GM18861 (cell line): Measurements from ENCODE around the gene C1QTNF1.
"Not testable (repeated sequence)": the region's sequence is repeated elsewhere in the genome, so short reads cannot be mapped to it uniquely, and the experiment has no call there.

Experiments used
- ATAC-seq: cut with Tn5 transposase; IDR thresholded peaks from one replicate; pipeline ENCODE4 v1.9.1; 2021; ENCODE audit not compliant: unreplicated experiment

The C1QTNF1 gene

DNA sequence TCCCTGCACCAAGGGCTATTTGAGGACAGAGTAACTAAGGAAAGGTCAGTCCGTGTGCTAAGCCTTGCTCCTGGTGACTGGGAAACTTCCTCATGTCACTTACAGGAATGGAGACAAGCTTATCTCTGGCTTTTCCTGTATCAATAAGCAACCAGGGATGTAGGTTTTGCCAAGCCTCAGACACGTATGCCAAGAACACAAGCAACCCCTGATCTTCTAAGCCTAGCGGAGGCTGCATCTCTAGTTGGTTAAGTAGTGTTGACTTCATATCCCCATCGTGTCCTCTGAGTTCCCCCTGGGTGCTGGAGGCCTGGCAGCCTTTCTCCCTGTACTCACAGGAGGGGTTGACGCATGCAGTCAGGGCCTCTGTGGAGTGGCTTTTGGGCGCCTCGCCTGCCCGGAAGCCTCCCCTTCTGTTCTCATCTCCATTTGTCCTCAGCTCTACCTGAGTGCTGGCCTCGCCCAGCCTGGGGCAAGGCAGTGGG, 1.4 kb upstream of the C1QTNF1 start:
- no peak for ATAC-seq

DNA sequence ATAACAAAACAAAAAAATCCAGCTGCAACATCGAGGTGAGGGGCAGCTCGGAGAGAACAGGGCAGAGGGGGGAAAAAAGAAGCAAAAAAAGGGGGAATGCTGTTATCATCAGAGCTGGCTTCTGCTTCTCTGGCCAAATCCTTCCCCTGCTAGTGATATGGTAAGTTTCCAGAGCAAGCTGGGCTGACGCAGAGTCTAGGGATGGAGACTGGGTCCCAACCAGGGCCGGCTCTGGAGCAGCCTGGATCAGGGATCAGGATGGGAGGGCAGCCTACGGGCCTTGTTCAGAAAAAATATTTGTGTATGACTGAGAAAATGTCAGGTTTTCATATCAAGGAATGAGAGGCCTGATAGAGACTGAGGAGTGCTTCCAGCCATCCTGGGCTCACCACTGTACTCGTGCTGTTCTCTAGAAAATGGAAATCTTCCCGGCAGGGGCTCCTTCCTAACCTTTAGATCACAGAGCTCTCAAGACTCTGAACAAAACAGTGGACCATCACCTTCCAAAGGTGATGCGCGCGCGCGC, 726 bp upstream of the C1QTNF1 start:
- ATAC-seq: no peak

DNA sequence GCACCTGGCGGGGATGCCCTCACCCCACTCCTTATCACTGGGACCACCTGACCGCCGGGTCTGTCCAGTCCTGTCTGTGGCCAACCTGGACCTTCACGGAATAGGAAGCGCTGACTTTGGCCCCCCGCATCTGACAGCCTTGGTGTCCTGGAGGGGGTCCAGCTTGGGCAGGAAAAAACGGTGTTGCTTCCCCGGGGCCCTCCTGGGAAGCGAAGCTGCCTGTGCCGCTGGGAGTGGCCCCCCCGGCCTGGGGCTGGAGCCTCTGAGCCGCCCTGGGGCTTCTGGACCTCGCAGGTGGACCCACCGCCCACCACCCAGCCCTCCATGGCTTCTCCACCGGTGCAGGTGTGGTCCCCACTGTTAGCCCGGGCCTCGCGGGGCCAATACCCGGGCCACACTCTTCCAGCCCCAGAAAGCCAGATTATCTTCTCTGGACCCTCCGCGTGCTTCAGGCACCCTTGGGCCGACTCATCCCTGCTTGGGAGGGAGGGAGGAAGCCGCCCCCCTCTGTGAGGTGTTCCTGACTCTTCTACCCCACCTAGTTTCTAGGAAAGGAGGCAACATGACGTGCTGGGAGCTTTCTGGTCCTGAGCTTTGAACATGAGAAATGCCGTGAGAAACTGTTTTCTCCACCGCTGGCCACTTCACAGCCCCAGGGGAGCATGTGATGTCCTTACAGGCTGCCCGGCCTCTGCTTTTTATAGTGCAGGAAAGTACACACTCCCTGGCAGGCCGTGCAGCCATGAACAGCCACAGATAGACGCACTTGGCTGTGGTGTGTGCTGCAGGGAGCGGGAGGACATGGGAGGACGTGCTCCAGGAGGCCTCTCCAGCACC, 1.1 kb downstream of the C1QTNF1 start:
- no peak for ATAC-seq

DNA sequence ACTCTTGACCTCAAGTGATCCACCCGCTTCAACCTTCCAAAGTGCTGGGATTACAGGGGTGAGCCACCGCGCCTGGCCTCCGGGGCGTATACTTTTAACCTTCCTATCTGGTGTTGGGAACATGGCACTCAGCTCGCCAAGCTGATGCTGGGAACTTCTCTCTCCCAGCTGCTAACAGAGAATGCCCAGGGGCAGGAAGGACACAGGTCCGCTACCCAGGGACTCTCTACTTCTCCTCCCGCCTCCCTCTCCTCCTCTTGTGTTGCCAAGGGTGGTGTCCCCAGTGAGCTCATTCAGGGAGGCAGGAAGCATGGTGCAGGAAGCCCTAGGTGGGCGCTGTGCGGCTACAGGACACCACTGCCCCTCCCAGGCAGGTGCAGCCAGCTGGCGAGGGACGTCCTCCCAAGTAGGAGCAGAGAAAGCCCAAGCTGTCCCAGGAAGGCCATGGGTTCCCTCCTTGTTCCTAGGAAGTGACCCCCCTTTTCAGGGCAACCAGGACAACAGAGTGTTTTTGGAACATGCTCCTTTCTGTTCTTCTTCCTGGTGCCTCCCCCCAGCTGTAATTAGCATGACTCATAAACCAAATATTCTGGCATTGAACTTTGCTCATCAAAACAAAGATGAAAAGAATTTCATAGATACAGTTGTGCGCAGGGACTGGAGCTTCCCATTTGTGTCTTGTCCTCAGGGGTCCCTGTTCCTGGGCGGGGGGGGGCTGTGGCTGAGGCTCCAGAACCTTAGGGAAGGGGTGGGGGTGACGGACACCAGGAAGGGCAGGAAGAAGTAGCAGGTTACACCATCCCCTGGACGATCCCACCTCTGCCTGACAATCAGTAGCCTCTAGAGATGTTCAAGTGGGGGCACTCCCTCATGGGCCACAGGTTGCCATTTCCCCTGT, 2.7 kb downstream of the C1QTNF1 start:
- no peak for ATAC-seq

DNA sequence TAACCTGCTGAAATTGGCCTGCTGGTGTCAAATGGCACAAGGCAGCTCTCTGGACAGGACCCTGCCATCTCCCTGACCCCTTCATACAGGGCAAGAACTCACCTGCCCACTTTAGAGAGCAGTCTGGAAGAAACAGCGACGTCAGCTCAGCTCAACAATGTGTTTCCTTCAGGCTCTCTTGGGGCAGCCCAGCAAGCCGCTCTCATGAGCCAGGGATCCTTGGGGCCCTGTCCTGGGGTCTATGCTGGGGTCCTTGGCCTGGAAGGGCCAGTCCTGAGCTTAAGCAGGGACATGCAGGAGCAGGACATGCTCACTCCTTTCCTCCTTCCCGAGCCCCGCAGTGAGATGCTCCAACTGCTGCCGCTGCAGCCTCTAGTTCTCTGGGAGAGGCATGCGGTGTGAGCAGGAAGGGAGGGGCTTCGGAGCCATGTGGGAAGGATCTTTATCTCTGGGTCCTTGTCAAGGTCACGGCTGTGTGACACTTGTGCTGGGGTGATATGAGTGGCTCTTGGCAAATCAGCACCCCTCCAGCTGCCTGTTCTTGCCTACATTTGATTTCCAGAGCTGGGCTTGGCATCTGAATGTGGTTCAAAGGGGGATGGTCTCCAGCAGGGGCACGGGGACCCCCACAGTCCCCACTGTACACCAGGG, 3.4 kb downstream of the C1QTNF1 start:
- ATAC-seq: no peak

DNA sequence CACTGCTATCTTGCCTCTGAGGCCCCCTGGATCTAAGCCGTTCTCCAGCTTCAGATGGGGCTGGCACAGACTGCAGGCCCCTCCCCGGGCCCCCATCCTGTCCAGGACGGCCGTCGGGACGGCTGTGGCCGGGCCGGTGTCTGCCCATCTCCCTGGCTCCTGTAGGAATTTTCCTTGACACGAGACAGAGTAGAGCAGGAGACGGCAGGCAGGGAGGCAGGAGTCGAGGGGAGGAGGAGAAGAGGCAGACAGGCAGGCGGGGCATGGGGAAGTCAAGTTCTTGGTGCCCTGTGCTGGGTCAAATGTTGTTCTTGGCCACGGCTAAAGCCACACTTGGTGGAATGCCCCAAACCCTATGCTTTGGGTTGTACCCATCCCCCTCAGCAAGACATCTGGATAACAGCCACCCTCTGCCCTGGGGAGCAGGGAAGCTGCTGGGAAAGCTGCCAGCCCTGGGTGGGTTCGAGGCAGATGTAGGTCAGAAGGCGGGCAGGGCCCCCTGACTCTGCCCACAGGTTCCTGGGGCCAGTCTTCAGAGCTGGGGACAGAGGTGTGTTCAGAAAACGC, 4.0 kb downstream of the C1QTNF1 start:
- no peak for ATAC-seq

DNA sequence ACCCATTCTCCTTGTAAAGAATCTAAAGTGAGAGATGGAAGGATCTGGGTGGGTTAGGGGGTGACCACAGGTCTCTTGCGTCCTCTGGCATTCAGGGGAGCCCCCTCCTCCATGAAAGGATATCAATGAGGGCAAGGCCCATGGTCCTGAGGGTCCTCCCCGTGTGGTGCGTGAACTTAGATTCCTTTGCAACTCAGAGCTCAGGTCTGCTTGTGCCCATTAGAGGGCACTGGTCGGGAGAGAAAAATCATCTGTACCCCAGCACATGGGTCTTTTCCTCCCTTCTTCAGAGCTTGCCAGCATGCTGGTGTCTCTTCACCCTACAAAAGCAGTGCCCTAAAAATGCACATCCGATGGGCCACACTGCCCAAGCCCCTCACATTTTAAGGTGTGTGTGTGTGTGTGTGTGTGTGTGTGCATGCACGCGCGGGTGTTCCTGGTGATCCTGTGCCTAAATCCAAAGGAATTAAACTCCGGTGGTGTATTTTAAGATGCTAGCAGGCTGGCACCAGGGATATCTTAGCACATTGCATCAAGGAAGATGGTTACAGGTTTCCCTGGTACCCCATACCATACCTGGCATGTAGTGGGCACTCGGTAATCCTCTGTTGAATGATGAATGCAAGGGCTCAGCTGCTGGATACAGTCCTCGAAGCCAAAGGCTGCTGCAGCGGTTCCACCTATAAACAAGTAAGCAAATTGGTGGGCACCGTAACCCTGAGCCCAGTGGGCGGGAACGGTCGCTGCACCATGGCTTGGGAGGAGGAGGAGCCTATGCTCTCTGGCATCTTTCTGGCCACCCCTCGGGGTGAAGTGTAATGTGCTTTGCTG, 4.7 kb downstream of the C1QTNF1 start:
- no peak for ATAC-seq

DNA sequence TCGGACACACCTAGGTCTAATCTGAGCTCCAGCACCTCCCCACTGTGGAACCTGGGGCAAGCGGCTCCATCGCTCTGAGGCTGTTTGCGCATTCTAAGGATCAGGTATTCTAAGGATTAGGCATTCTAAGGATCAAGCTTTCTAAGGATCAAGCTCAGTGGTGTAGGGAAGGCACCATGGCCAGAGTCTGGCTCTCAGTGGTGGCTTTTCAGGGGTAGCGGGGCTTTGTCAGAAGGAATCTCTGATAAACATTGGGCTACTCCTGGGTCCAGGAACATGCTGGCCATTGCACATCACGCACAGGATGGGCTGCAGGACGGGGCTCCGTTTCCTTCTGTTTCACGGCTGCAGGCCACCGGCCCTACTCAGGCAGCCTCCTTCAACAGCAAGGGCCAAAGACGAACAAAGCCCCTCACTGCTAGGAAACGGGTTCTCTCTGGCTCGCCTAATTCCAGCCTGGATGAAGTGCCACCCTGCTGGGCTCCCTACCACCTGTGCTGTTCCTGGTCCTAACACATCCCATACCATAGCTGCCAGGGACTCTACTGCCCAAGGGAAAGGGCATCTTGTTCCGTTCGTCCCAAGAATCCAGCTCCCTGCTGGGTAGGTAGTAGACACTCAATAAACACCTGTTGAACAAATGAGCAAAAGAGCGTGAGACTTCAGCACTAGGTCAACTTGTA, 5.5 kb downstream of the C1QTNF1 start:
- ATAC-seq: no peak

DNA sequence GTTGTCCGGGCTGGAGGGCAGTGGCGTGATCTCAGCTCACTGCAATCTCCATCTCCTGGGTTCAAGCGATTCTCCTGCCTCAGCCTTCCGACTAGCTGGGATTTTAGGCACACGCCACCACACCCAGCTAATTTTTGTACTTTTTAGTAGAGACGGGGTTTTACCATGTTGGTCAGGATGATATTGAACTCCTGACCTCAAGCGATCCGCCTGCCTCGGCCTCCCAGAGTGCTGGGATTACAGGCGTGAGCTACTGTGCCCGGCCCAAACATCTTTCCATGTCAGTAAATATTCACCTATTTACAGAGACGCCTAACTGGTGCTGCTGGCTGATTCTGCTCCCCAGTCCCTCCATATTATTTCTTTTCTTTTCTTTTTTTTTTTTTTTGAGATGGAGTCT, 6.7 kb downstream of the C1QTNF1 start:
- not testable (repeated sequence) for ATAC-seq

DNA sequence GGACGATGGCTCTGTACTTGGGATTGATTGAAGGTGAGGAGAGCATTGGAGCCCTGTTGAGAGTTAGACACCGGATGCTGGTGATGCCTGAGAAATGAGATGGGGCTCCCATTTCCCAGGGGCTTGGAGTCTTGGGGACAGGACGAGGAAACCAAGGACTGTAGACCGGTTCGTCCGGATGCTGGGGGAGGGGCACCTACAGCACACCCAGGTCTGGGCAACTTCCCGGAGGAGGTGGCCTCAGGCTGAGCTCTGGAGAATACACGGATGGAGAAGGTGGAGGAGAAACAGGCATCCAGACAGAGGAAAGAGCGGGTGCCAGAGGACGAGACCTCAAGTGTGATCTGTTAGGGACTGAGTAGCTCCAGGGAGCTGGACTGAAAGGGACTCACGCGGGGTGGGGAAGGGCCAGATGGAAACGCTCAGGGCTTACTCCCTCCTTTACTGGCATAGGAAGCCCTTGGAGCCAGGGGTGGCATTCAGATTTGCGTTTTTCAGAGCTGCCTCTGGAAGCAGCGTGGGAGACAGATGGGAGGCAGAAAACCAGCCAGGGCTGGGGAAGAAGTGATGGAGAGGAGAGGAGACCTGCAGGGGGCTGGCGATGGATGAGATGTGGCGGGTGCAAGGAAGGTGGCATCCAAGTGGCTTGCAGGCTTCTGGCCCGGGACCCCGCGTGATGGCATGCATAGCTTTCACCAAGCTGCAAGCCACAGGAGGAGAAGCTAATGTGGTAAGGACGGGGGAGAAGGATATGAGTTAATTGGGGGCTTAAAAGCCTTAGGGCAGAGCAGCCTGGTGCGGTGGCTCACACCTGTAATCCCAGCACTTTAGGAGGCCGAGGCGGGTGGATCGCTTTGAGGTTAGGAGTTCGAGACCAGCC, 8.3 kb downstream of the C1QTNF1 start:
- no peak for ATAC-seq

DNA sequence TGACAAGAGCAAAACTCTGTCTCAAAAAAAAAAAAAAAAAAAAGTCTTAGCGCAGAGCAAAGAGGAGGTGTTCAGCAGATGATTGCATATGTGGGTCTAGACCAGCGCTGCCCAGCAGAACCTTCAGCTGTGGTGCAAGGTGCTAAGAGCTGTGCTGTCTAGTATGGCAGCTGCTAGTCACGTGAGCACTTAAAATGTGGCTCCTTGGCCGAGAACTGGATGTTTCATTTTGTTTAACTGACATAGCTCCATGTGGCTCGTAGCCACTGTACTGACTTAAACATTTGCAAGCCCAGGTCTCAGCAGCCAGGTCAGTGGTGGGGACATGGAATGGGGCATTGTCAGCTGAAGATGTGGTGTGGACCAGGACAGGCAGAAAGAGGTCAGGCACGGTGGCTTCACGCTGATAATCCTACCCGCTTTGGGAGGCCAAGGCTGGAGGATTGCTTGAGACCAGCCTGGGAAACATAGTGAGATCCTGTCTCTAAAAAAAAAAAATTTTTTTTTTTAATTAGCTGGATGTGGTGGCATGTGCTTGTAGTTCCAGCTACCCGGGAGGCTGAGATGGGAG, 9.2 kb downstream of the C1QTNF1 start:
- no peak for ATAC-seq

DNA sequence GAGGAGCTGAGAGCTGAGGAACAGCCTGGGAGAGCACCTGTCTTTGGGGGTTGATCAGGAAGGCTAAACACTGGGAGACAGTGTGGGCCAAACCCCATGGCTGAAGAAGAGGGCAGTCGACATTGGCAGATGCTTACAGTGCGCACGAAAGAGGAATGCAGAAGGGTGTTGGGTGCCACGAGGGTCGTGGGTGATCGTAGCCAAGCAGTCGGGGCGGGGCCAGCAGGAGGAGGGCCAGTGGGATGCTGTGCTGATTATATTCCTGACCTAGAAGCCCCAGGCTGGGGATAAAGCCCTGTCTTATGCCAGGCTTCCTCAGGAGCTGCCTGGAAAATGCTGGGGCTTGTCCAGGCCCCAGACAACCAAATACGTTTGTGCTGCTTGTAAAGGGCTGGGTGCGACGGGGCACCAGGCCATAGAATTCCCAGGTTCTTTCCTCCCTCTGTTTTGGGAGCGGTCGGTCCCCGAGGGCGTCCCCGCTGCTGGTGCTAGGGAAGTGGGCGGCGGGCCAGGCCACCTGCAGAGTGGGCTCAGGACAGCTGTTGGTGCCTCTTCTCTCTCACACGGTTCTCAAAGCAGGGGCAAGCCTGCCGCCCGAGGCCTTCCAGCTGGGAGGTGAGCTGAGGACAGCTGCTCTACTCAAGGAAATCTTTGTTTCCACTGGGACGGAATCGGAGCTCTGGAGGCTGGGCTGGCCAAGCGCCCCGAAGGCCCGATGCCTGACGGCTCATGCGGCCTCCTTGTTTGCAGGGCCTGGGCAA, 10.0 kb downstream of the C1QTNF1 start:
- ATAC-seq: no peak

DNA sequence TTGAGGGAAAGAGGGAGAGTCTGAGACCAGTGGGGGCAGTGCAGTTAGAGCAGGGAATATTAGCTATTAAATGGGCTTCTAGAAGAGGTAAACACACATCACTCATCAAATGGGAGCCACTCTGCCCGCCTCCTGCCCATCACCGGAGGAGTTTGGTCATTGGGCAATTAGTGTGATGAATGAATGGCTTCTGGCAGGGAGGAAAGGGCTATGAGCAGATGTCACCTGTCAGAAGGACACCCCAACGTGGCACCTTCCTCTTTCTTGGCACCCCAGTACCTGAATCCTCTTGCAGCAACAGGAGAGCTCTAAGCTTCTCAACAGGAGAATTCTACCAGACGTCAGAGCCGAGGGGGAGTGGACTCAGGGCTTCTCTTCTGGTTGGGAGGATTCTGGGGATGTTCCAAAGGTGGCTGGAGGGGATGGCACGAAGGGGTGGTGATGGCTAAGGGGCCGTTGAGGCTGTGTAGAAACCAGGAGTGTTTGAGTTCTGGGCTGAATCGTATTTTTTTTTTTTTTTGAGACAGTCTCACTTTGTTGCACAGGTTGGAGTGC, 11.0 kb downstream of the C1QTNF1 start:
- no peak for ATAC-seq

DNA sequence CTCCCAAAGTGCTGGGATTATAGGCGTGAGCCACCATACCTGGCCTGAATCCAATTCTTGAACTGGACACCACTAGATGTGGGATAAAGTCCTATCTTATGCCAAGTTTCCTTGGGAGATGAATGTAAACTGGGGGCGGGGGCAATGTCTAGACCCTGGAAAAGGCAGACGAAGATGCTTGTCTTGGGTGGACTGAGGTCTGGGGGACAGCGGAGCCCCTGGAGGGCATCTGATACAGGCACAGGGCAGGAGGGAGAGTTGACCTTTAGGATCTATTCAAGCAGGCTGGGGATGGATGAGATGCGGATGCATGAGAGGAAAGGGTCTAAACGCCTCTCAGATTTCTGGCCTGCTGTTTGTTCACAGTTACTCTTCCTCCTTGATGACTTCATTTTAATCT, 11.7 kb downstream of the C1QTNF1 start:
- no peak for ATAC-seq

DNA sequence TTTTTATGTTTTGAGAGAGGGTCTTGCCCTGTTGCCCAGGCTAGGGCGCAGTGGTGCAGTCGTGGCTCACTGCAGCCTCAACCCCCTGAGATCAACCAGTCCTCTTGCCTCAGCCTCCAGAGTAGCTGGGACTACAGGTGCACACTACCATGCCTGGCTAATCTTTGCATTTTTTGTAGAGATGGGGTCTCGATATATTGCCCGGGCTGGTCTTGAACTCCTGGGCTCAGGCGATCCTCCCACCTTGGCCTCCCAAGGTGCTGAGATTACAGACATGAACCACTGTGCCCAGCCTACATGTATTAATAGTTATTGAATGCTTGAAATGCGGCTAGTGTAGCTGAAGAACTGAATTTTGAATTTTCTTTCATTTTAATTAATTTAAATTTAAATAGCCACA, 12.2 kb downstream of the C1QTNF1 start:
- no peak for ATAC-seq

DNA sequence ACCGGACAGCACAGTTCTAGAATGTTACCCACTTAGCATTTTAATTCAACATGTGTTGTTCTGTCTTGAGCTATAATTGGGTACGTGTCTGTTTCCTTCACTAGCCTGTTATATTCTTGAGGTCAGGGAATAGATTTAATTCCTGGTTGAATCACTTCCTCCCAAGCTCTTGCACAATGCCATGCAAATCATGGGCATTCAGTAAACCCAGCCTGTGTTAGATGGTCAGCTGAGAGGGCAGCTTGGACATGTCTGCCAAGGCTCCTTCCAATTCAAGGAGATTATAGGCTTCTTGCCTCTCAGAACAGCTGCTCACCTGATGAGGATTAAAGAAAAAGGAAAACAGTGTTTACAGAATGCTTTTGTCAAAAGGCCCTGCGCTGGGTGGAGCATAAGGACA, 12.6 kb downstream of the C1QTNF1 start:
- ATAC-seq: no peak

DNA sequence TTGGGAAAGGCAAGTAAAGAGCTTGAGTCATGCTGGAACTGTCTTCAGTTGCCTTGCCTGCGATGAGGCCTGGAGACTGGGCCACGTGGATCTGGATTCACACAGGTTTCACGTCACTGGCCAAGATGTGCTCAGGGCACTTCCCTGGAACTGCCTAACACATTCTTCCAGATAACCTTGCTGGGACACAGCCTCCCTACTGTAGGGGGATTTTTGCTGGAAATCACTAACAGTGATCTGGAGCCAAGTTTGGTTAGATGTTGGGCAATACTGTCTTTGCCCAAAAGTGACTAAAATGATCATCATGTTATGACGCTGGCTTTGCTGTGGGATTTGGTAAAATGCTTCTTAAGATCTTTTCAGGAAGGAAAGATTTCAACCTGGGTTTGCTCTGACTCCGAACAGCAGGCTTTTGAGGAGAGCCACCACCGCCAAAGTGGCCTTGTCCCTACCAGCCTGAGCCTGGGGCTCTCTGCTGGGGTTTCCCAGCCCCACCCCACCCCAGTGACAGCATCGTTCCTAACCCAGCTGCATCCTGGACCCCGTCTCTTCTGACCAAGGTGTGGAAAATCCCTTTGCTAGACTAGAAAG, 14.7 kb downstream of the C1QTNF1 start:
- ATAC-seq: no peak
